GM12878 (cell line): ENCODE data around the gene COQ10B. TPM values are rescaled to one million over a fixed set of nuclear protein-coding genes. Genes with fewer than 3 reads are reported as not detected.

Source experiments
- ATAC-seq: fragments of 200-7000 bp; cut with Tn5 transposase; 3 replicates; pipeline ENCODE4 v1.9.1; 2020; ENCODE audit warnings: mild to moderate bottlenecking, moderate library complexity
- BruUV-seq: library from RNA; stranded (reverse); fragments of 400-500 nt; replicated peaks from 2 replicates; lab custom pipeline; 2021; lab: Mats Ljungman, UMichigan
- CTCF ChIA-PET: fragments of 300-600 bp; sonication (Branson Sonifier 250); formaldehyde crosslinking; extraction: SDS; loops from one replicate; lab custom pipeline; 2021; ENCODE audit warnings: inconsistent platforms; lab: Yijun Ruan, JAX
- POLR2A ChIA-PET: fragments of 350-600 bp; formaldehyde crosslinking; extraction: SDS; loops from one replicate; lab custom pipeline; 2021; ENCODE audit warnings: inconsistent platforms; lab: Charles Lee
- RAD21 ChIA-PET: fragments of 300-600 bp; sonication (Branson Sonifier 250); formaldehyde crosslinking; loops from one replicate; lab custom pipeline; 2023; ENCODE audit warnings: antibody characterized with exemption; ENCODE audit not compliant: unreplicated experiment; lab: Charles Lee
- SMC1A ChIA-PET: fragments of 300-600 bp; sonication (Branson Sonifier 250); formaldehyde crosslinking; loops from one replicate; lab custom pipeline; 2023; ENCODE audit not compliant: unreplicated experiment, uncharacterized antibody; lab: Charles Lee
- DNase-seq: peaks from one replicate; pipeline ENCODE4 v3.0.0-alpha.2; 2011; ENCODE audit warnings: low read depth, low spot score
- FAIRE-seq: peaks from 3 replicates; lab custom pipeline; 2011; peaks lifted over from hg19 to GRCh38; lab: Jason Lieb, UNC
- H2AFZ ChIP-seq: 2 replicates; pipeline ENCODE4 v1.6.0; 2011; ENCODE audit warnings: low read depth, low read length, control low read depth; ENCODE audit not compliant: control insufficient read depth
- H3K27ac ChIP-seq: 2 replicates; pipeline ENCODE4 v1.5.1; 2011; ENCODE audit warnings: control low read depth; ENCODE audit not compliant: control insufficient read depth, insufficient read depth
- H3K27me3 ChIP-seq, 2 experiments: replicated peaks in 1 of 2; 2 replicates each; pipeline versions ENCODE4 v1.6.0 to v1.6.1; 2011; ENCODE audit warnings: low read length in 1 of 2; ENCODE audit not compliant: control insufficient read depth in 2 of 2, insufficient read depth in 2 of 2
- H3K36me3 ChIP-seq, 2 experiments: 2 replicates each; pipeline ENCODE4 v1.5.1; 2011; ENCODE audit warnings: low read length in 1 of 2; ENCODE audit not compliant: control insufficient read depth in 2 of 2, insufficient read depth in 2 of 2
- H3K4me1 ChIP-seq: 2 replicates; pipeline ENCODE4 v1.6.1; 2011; ENCODE audit warnings: mild to moderate bottlenecking, low read length, moderate library complexity, mixed read lengths; ENCODE audit not compliant: control insufficient read depth, insufficient read depth
- H3K4me2 ChIP-seq: 2 replicates; pipeline ENCODE4 v1.6.0; 2011; ENCODE audit warnings: control low read depth; ENCODE audit not compliant: control insufficient read depth, insufficient read depth
- H3K4me3 ChIP-seq: fragments of 200-600 bp; sonication (generic); 2 replicates; pipeline ENCODE4 v1.5.1; 2016
- H3K79me2 ChIP-seq: 2 replicates; pipeline ENCODE4 v1.6.0; 2011; ENCODE audit warnings: low read length; ENCODE audit not compliant: control insufficient read depth, insufficient read depth
- H3K9ac ChIP-seq: 2 replicates; pipeline ENCODE4 v1.8.0; 2011; ENCODE audit warnings: low read length, control low read depth, mixed read lengths; ENCODE audit not compliant: control insufficient read depth, insufficient read depth
- H3K9me3 ChIP-seq: replicated peaks from 3 replicates; pipeline ENCODE4 v1.5.1; 2011; ENCODE audit warnings: mild to moderate bottlenecking, low read length; ENCODE audit not compliant: control insufficient read depth, insufficient read depth
- H4K20me1 ChIP-seq: 2 replicates; pipeline ENCODE4 v1.6.0; 2011; ENCODE audit not compliant: control insufficient read depth, insufficient read depth
- ASH2L ChIP-seq: fragments of 300-600, 200-600 bp; sonication (generic); IDR thresholded peaks from 2 replicates; pipeline ENCODE4 v1.6.1; 2017; ENCODE audit warnings: low read depth, mild to moderate bottlenecking, borderline replicate concordance
- HDAC2 ChIP-seq: fragments of 200-600 bp; sonication (generic); IDR thresholded peaks from 2 replicates; pipeline ENCODE4 v1.6.1; 2017
- IKZF1 ChIP-seq: fragments of 450-650 bp; conservative IDR thresholded peaks from 2 replicates; pipeline ENCODE4 v1.6.1; 2017; ENCODE audit warnings: antibody characterized with exemption, mild to moderate bottlenecking
- KLF5 ChIP-seq: fragments of 450-650 bp; IDR thresholded peaks from 2 replicates; pipeline ENCODE4 v1.6.1; 2014; ENCODE audit warnings: mild to moderate bottlenecking; ENCODE audit not compliant: partially characterized antibody
- NBN ChIP-seq: fragments of 450-650 bp; IDR thresholded peaks from 2 replicates; pipeline ENCODE4 v1.6.1; 2016
- RBBP5 ChIP-seq: fragments of 200-600 bp; sonication (generic); conservative IDR thresholded peaks from 2 replicates; pipeline ENCODE4 v1.6.1; 2016
- SREBF2 ChIP-seq: IDR thresholded peaks from 2 replicates; pipeline ENCODE4 v1.6.1; 2012; ENCODE audit warnings: mild to moderate bottlenecking, low read length
- YY1 ChIP-seq: IDR thresholded peaks from 2 replicates; pipeline ENCODE4 v1.6.1; 2011; ENCODE audit warnings: low read depth, mild to moderate bottlenecking, low read length
- ZBED1 ChIP-seq: IDR thresholded peaks from 2 replicates; pipeline ENCODE4 v1.6.1; 2016; ENCODE audit warnings: borderline replicate concordance
- WGBS: methylation state at CpG from one replicate; pipeline ENCODE4 v1.1.6; 2016; ENCODE audit warnings: low lambda C conversion rate; ENCODE audit not compliant: insufficient replicate concordance, insufficient coverage; ENCODE audit errors: missing lambda C conversion rate; 5-methylcytosine and 5-hydroxymethylcytosine counted together
- in situ Hi-C: fragments of 300-500 bp; cut with MboI; formaldehyde crosslinking; loops from 9 replicates; pipeline ENCODE4 v1.14.3; 2018; ENCODE audit warnings: mixed read lengths
- intact Hi-C: fragments of 100-400 bp; cut with micrococcal nuclease; formaldehyde crosslinking; loops from one replicate; pipeline ENCODE4 v1.14.2; 2022; ENCODE audit not compliant: unreplicated experiment
- polyA plus RNA-seq, 11 experiments: library from polyadenylated mRNA; depleted of rRNA in 4 of 11; unstranded in 6 of 11; stranded (reverse) in 5 of 11; fragments of >200 nt; fragmentation: Nextera tagmentation in 4 of 11; fragmentation: Illumina TruSeq in 1 of 11; extraction: Ambion mirVana in 4 of 11; extraction: Trizol in 1 of 11; gene quantifications; 1 replicate in 1 of 11; 2 replicates in 10 of 11; pipeline versions ENCODE4 v1.2.1 to v1.2.3, GENCODE V29; 2011 to 2016; ENCODE audit warnings: inconsistent platforms in 2 of 11, missing spikeins in 2 of 11, low read depth in 1 of 11
- total RNA-seq, 4 experiments: library from RNA; depleted of rRNA in 3 of 4; stranded (reverse); fragments of >200 nt in 3 of 4; fragmentation: Illumina TruSeq in 1 of 4; extraction: Trizol in 1 of 4; gene quantifications; 2 replicates each; pipeline versions ENCODE4 v1.2.1 to v1.2.3, GENCODE V29; 2013 to 2021
- TF ChIP-seq, protein P1 (sequence below): fragments of 450-650 bp; IDR thresholded peaks from 2 replicates; pipeline ENCODE4 v1.6.1; 2016; ENCODE audit warnings: mild to moderate bottlenecking, moderate library complexity, borderline replicate concordance
- TF ChIP-seq, protein P2 (sequence below): IDR thresholded peaks from 2 replicates; pipeline ENCODE4 v1.6.1; 2012; ENCODE audit warnings: low read depth, low read length, improper control_type of control experiment

The COQ10B gene
- total and polyA plus RNA-seq, 10 of the 15 experiments (the other 5 are each of a cell fraction or from before 2014, with no cell fraction given) = 3.6 to 23.2 (median 13.2) TPM

DNA sequence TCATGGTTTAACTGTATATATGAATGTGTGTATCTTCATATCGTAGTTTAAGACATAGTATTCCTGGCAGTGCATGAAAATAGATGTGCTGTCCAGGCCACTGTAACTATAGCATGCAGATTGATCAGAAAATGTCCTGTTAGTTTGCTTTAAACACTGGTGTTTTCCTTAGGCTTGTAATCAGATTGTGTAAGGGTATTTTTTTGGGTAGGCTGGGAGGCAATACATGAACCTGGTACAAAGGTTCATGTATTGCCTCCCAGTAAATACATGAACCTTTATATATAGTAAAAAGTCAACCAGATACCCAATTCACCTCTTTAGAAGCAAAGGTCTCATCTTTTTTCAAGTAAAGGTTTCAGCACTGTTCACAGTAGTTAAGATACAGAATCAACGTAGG, 1.6 kb downstream of the COQ10B start (continued):
- TF ChIP-seq ZBED1 = no peak
- no peak for TF ChIP-seq ASH2L

DNA sequence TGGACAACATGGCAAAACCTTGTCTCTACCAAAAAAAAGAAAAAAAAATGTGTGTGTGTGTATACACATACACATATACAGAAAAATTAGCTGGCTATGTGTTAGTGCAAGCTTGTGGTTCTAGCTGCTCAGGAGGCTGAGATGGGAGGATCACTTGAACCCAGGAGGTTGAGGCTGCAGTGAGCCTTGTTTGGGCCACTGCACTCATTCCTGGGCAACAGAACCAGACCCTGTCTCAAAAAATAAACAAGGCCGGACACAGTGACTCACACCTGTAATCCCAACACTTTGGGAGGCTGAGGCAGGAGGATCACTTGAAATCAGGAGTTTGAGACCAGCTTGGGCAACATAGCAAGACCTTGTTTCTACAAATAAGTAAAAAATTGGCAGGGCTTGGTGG, 2.1 kb downstream of the COQ10B start:
- peaks cover 0 to 6% of the 10 kb centered on the region in 2 experiments; a peak in 1 of 4 replicates for H3K36me3 ChIP-seq
- no peaks in the 10 kb centered on the region; the same call in 2 of the 3 replicates for H3K9me3 ChIP-seq
- H2AFZ ChIP-seq = no peak overlapping the region
- CTCF ChIA-PET = no interaction called here
- in situ Hi-C loops (loop anchor here (5.0 kb wide), 1 partner anchor 48 kb away; no protein-coding TSS in a partner anchor), intact Hi-C loops (no loop called here)
- POLR2A ChIA-PET = interaction anchor here (1.0 to 1.1 kb wide), 3 partner anchors 22 to 43 kb away, joined by 3 read pairs; no protein-coding TSS in a partner anchor
- no peaks in the 10 kb centered on the region for H3K4me1 ChIP-seq
- SMC1A ChIA-PET = interaction anchor here (1.1 to 1.2 kb wide), 2 partner anchors 9 to 61 kb away, joined by 3 to 4 read pairs; no protein-coding TSS in a partner anchor
- peak overlapping the region; percentile 36; the same call in 1 of the 2 replicates for H3K4me2 ChIP-seq
- FAIRE-seq (no peak), DNase-seq (no peak), ATAC-seq (no peak)
- RAD21 ChIA-PET = no interaction called here
- H3K27ac ChIP-seq = no peak overlapping the region
- 100% methylated on average over 1 of the region's 1 CpG for WGBS
- no peaks in the 10 kb centered on the region for H3K27me3 ChIP-seq
- BruUV-seq = no TSS peak
- H3K79me2 ChIP-seq = peaks cover 51% of the 10 kb centered on the region
- H3K4me3 ChIP-seq = peak overlapping the region; percentile 94; the same call in 1 of the 2 replicates
- TF ChIP-seq NBN = no peak
- 0 out of 2 replicates have a peak, but pooled peaks cover 3% of the 10 kb centered on the region for H4K20me1 ChIP-seq
- no peak overlapping the region for H3K9ac ChIP-seq

DNA sequence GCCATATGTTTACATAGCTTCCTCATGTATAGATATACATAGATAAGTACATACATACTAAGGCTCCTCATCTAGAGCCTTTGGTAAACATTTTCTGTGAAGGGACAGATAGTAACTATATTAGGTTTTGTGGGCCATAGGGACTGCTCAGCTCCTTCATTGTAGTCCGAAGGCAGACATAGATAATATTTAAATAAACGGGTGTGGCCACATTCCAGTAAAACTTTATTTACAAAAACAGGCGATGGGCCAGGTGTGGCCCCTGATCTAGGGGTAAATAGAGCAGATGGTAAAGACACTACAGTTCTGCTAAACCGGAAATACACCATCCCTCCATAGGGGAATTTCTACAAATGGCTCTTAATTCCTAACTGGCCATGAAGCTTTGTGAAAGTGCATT, 7.3 kb downstream of the COQ10B start:
- BruUV-seq = no TSS peak
- H4K20me1 ChIP-seq = 0 out of 2 replicates have a peak, but pooled peaks cover 3% of the 10 kb centered on the region
- no peak overlapping the region for H3K4me2 ChIP-seq
- intact Hi-C loops (no loop called here), in situ Hi-C loops (no loop called here)
- FAIRE-seq (no peak), DNase-seq (no peak), ATAC-seq (no peak)
- H2AFZ ChIP-seq = no peak overlapping the region
- ChIA-PET CTCF (no interaction called here), POLR2A (interaction anchor here (0.9 kb wide), 1 partner anchor 56 kb away, joined by 3 read pairs; the partner anchor contains the start of gene MOB4), SMC1A (interaction anchor here (1.2 to 1.3 kb wide), 2 partner anchors 35 to 53 kb away, joined by 5 to 6 read pairs; no protein-coding TSS in a partner anchor), RAD21 (interaction anchor here (1.3 kb wide), 1 partner anchor 45 kb away, joined by 3 read pairs; no protein-coding TSS in a partner anchor)
- H3K79me2 ChIP-seq = peaks cover 30% of the 10 kb centered on the region
- WGBS = 95% methylated on average over 4 of the region's 4 CpGs
- H3K4me1 ChIP-seq = no peaks in the 10 kb centered on the region
- no peaks in the 10 kb centered on the region for H3K27me3 ChIP-seq
- H3K36me3 ChIP-seq = peaks cover 4 to 21% of the 10 kb centered on the region in 2 experiments; a peak in 3 of 4 replicates
- H3K9me3 ChIP-seq = no peaks in the 10 kb centered on the region
- H3K9ac ChIP-seq = no peak overlapping the region
- no peak overlapping the region for H3K27ac ChIP-seq
- no peak overlapping the region for H3K4me3 ChIP-seq
- TF ChIP-seq SREBF2 (no peak), KLF5 (no peak), HDAC2 (no peak), RBBP5 (no peak), IKZF1 (no peak), YY1 (no peak)
- TF ChIP-seq, protein P1, sequence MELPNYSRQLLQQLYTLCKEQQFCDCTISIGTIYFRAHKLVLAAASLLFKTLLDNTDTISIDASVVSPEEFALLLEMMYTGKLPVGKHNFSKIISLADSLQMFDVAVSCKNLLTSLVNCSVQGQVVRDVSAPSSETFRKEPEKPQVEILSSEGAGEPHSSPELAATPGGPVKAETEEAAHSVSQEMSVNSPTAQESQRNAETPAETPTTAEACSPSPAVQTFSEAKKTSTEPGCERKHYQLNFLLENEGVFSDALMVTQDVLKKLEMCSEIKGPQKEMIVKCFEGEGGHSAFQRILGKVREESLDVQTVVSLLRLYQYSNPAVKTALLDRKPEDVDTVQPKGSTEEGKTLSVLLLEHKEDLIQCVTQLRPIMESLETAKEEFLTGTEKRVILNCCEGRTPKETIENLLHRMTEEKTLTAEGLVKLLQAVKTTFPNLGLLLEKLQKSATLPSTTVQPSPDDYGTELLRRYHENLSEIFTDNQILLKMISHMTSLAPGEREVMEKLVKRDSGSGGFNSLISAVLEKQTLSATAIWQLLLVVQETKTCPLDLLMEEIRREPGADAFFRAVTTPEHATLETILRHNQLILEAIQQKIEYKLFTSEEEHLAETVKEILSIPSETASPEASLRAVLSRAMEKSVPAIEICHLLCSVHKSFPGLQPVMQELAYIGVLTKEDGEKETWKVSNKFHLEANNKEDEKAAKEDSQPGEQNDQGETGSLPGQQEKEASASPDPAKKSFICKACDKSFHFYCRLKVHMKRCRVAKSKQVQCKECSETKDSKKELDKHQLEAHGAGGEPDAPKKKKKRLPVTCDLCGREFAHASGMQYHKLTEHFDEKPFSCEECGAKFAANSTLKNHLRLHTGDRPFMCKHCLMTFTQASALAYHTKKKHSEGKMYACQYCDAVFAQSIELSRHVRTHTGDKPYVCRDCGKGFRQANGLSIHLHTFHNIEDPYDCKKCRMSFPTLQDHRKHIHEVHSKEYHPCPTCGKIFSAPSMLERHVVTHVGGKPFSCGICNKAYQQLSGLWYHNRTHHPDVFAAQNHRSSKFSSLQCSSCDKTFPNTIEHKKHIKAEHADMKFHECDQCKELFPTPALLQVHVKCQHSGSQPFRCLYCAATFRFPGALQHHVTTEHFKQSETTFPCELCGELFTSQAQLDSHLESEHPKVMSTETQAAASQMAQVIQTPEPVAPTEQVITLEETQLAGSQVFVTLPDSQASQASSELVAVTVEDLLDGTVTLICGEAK = no peak
- TF ChIP-seq, protein P2, sequence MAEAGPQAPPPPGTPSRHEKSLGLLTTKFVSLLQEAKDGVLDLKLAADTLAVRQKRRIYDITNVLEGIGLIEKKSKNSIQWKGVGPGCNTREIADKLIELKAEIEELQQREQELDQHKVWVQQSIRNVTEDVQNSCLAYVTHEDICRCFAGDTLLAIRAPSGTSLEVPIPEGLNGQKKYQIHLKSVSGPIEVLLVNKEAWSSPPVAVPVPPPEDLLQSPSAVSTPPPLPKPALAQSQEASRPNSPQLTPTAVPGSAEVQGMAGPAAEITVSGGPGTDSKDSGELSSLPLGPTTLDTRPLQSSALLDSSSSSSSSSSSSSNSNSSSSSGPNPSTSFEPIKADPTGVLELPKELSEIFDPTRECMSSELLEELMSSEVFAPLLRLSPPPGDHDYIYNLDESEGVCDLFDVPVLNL = no peak
